DOHH2 (cell line): Measurements from ENCODE around the gene USP32.

Experiments
- CTCF ChIP-seq: fragments of 200-600 bp; sonication (generic); IDR thresholded peaks from one replicate; pipeline ENCODE4 v1.5.1; 2014; ENCODE audit warnings: antibody characterized with exemption, mild to moderate bottlenecking, low read depth, low read length; ENCODE audit not compliant: poor library complexity, severe bottlenecking
- EZH2phosphoT487 ChIP-seq: fragments of 200-600 bp; sonication (generic); IDR thresholded peaks from 2 replicates; pipeline ENCODE4 v1.6.1; 2017; ENCODE audit warnings: borderline replicate concordance, mild to moderate bottlenecking, antibody characterized with exemption, low read length, moderate library complexity, mixed read lengths

- TF ChIP-seq CTCF (no peak), EZH2phosphoT487 (no peak)
Observed at GRCh38 chr17:60395508-60396065, 3.7 kb upstream of the USP32 start.
